ENCODE data around the gene MRPS25.

MRPS25 gene

DNA sequence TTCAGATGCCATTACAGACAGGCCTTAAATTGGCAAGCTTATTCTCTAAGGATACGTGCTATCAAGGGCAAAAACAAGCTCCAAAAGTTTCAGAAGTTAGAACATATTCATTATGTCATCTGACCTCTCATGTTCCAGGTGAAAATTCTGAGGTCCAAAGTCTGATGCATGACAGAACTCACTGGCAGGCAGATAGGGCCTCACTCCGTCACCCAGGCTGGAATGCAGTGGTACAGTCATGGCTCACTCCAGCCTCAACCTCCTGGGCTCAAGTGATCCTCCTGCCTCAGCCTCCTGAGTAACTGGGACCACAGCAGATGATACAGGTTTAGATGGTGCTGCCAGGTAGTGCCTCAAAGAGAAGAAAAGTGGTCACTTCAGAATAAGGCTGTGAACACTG is 15.5 kb downstream of the MRPS25 start:
- TF ChIP-seq, protein P1, sequence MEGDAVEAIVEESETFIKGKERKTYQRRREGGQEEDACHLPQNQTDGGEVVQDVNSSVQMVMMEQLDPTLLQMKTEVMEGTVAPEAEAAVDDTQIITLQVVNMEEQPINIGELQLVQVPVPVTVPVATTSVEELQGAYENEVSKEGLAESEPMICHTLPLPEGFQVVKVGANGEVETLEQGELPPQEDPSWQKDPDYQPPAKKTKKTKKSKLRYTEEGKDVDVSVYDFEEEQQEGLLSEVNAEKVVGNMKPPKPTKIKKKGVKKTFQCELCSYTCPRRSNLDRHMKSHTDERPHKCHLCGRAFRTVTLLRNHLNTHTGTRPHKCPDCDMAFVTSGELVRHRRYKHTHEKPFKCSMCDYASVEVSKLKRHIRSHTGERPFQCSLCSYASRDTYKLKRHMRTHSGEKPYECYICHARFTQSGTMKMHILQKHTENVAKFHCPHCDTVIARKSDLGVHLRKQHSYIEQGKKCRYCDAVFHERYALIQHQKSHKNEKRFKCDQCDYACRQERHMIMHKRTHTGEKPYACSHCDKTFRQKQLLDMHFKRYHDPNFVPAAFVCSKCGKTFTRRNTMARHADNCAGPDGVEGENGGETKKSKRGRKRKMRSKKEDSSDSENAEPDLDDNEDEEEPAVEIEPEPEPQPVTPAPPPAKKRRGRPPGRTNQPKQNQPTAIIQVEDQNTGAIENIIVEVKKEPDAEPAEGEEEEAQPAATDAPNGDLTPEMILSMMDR (IDR thresholded peaks at IDR 0.05; ENCODE audit: low read depth, low read length, missing control alignments): no peak

DNA sequence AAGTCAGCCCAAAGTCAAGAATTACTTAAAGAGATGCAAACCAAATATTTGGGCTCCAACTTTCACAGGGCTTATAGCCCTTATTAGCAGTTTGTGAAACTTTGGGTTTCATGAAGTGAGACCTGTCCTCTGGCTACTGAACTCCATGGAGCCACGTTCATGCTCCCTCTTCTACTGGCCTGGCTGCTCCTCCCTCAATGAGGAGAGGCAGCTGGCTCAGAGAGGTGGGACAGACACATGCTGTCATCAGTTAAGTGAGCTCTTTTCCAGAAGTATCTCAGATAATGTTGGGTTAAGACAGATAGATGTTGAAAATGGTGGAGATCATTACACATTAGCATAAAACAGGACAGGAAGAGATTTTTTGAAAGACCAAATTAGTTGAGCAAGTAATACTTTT is 19.4 kb downstream of the MRPS25 start:
- Histone ChIP-seq H3K27ac (no peak overlapping the region), H3K4me3 (ENCODE audit: low read depth, low read length) (no peak overlapping the region), H3K36me3 (replicated peaks) (peaks cover 60% of the 10 kb centered on the region), H3K27me3 (replicated peaks) (no peaks in the 10 kb centered on the region)
- in situ Hi-C loops (cut with HindIII; ENCODE audit: low pct_ligation_motif_present, low sequenced_read_pairs): no loop called here
- TF ChIP-seq, protein P1 (IDR thresholded peaks at IDR 0.05; ENCODE audit: low read depth, low read length, missing control alignments): no peak
- DNase-seq: no peak

More for the DNA sequence above, 15.5 kb downstream of the MRPS25 start:
- no peak for DNase-seq
- Histone ChIP-seq H3K27ac (no peak overlapping the region), H3K27me3 (replicated peaks) (no peaks in the 10 kb centered on the region), H3K36me3 (replicated peaks) (peaks cover 62% of the 10 kb centered on the region), H3K4me3 (ENCODE audit: low read depth, low read length) (no peak overlapping the region)
- in situ Hi-C loops (cut with HindIII; ENCODE audit: low pct_ligation_motif_present, low sequenced_read_pairs): no loop called here

DNA sequence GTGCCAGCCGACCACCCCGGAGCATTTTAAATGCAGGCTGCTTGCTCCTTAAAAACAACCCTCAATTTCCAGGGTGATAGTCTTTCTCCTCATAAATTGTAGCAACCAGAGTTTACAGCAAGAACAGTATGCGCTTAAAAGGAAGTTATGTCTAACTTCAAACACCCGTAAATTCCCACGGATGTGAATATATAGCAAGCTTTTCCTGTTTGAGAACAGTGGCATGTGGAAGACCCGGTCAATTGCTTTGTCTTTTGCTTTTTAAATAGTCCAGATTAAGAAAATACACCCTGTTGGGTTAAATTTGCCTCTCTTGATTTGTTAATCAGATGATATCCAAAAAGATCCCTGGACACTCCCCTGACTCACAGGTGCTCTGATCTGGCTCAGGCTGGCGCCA is 20.8 kb downstream of the MRPS25 start:
- H3K36me3 ChIP-seq (replicated peaks): peaks cover 62% of the 10 kb centered on the region

DNA sequence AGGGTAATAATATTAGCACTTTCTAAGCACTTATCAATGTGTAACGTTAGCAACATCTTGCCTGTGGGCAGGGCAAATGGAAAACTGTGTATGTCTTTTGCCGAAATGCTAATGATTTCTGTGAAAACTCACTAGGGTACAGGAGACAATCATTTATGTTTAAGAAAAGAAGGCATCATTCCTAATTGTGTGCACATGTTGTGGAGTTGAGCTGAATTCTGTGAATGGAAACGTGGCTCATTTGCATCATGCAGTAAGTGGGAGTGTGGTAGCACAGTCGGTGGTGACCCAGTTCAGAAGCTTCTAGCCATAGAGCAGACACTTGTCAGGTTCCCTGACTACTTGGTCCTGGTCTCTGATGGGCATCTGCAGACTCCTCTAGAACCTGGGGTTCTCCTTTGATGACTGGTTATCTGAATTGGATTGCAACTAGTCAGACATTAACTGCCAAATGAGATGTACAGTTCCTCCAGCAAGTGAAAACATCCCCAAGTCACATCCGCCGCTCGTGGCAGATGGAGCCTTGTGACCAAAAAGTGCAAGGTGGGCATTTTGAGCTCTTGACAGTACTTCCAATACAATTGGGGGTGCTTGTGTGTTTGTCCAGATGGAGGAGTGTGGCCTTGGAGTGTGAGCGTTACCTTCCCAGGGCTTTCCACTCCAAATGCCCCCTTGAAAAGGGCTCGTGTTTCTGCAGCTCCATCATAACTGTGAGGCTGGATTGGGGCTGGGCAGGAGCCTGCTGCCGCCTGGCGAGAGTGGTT is 21.5 kb downstream of the MRPS25 start:
- no peak overlapping the region for H3K27ac ChIP-seq
- TF ChIP-seq, protein P1 (IDR thresholded peaks at IDR 0.05; ENCODE audit: low read depth, low read length, missing control alignments): no peak

More for the DNA sequence above, 20.8 kb downstream of the MRPS25 start:
- TF ChIP-seq, protein P1 (IDR thresholded peaks at IDR 0.05; ENCODE audit: low read depth, low read length, missing control alignments): no peak
- no peak for DNase-seq
- Histone ChIP-seq H3K4me3 (ENCODE audit: low read depth, low read length) (no peak overlapping the region), H3K27me3 (replicated peaks) (no peaks in the 10 kb centered on the region), H3K27ac (no peak overlapping the region)
- in situ Hi-C loops (cut with HindIII; ENCODE audit: low pct_ligation_motif_present, low sequenced_read_pairs): no loop called here

DNA sequence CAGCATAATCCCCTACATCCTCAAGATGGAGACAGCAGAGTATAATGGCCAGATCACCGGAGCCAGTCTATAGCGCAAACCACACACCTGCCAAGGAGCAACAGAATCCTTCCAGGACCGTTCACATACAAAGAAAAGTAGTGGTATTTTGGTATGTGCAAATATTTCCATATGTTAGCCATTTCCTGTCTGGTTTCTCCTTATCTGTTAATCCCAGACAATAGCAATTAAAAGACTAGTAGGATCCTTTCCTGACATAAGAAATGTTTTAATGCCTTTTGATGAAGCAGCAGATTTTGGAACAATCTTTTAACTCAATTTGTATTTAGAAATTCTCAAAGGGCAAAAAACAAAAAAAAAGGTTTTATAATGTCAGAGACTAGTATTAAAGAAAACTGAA is 22.2 kb downstream of the MRPS25 start:
- H3K36me3 ChIP-seq (replicated peaks): peaks cover 60% of the 10 kb centered on the region
- no peak overlapping the region for H3K4me3 ChIP-seq (ENCODE audit: low read depth, low read length)
- no peaks in the 10 kb centered on the region for H3K27me3 ChIP-seq (replicated peaks)
- peak; percentile 16 for DNase-seq
- TF ChIP-seq, protein P1 (IDR thresholded peaks at IDR 0.05; ENCODE audit: low read depth, low read length, missing control alignments): no peak
- in situ Hi-C loops (cut with HindIII; ENCODE audit: low pct_ligation_motif_present, low sequenced_read_pairs): no loop called here
- H3K27ac ChIP-seq: no peak overlapping the region

More for the DNA sequence above, 21.5 kb downstream of the MRPS25 start:
- DNase-seq: no peak
- no peak overlapping the region for H3K4me3 ChIP-seq (ENCODE audit: low read depth, low read length)
- no peaks in the 10 kb centered on the region for H3K27me3 ChIP-seq (replicated peaks)
- in situ Hi-C loops (cut with HindIII; ENCODE audit: low pct_ligation_motif_present, low sequenced_read_pairs): no loop called here
- H3K36me3 ChIP-seq (replicated peaks): peaks cover 60% of the 10 kb centered on the region

DNA sequence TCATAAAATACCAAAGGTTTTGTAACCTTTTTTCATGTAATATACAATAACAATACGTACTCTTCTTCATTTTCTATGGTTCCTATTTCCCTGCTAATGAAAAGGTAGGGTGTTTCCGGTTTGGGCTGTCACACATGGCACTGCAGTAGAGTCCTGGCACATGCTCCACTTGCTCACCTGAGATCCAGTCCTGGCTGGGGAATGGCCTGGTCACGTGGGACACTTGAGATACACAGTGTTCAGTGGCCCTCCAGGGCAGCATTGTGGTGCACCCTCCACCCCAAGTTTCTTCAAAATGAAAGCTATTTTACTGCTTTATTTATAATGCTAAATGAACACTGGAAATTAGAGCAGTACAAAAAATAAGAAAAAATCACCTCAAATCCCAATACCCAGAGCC is 23.2 kb downstream of the MRPS25 start:
- peaks cover 63% of the 10 kb centered on the region for H3K36me3 ChIP-seq (replicated peaks)
- in situ Hi-C loops (cut with HindIII; ENCODE audit: low pct_ligation_motif_present, low sequenced_read_pairs): no loop called here
- DNase-seq: no peak
- H3K4me3 ChIP-seq (ENCODE audit: low read depth, low read length): no peak overlapping the region
- no peaks in the 10 kb centered on the region for H3K27me3 ChIP-seq (replicated peaks)
- TF ChIP-seq, protein P1 (IDR thresholded peaks at IDR 0.05; ENCODE audit: low read depth, low read length, missing control alignments): no peak
- H3K27ac ChIP-seq: no peak overlapping the region

Data from brain microvascular endothelial cell (primary cell).